Fibroblast of villous mesenchyme (primary cell): ENCODE data around the gene PGRMC2. TPM values are rescaled to one million over a fixed set of nuclear protein-coding genes. Genes with fewer than 3 reads are reported as not detected.

Experiments
- DNase-seq: peaks from one replicate; pipeline ENCODE4 v3.0.0-alpha.2; 2010; ENCODE audit warnings: low read depth
- H3K4me3 ChIP-seq: 2 replicates; pipeline ENCODE4 v1.5.1; 2011; ENCODE audit warnings: low read depth, mild to moderate bottlenecking, low read length
- CTCF ChIP-seq: IDR thresholded peaks from 2 replicates; pipeline ENCODE4 v1.5.1; 2012; ENCODE audit warnings: low read depth, mild to moderate bottlenecking, low read length; ENCODE audit not compliant: insufficient read depth
- total RNA-seq: library from RNA; depleted of rRNA; stranded (reverse); fragments of >200 nt; gene quantifications from 2 replicates; pipeline ENCODE4 v1.2.3, GENCODE V29; 2012

The PGRMC2 gene
- total RNA-seq, 1 donor, result 60.5 TPM

GRCh38 chr4:128241981-128242380 is 45.6 kb downstream of the PGRMC2 start:
- no peak overlapping the region for H3K4me3 ChIP-seq
- no peak for TF ChIP-seq CTCF
- no peak for DNase-seq

GRCh38 chr4:128241425-128241913 is 46.1 kb downstream of the PGRMC2 start:
- peak; percentile 95 for DNase-seq
- TF ChIP-seq CTCF, result no peak
- H3K4me3 ChIP-seq, result no peak overlapping the region

- no peak overlapping the region for H3K4me3 ChIP-seq
Observed at GRCh38 chr4:128241019-128241418, 46.6 kb downstream of the PGRMC2 start.

GRCh38 chr4:128234836-128235235 is 52.8 kb downstream of the PGRMC2 start:
- H3K4me3 ChIP-seq, result no peak overlapping the region
- DNase-seq, result no peak
- no peak for TF ChIP-seq CTCF

More at GRCh38 chr4:128241019-128241418, 46.6 kb downstream of the PGRMC2 start:
- DNase-seq, result no peak
- no peak for TF ChIP-seq CTCF

GRCh38 chr4:128232719-128233118 is 54.9 kb downstream of the PGRMC2 start:
- no peak overlapping the region for H3K4me3 ChIP-seq
- no peak for TF ChIP-seq CTCF
- DNase-seq, result no peak

- no peak overlapping the region for H3K4me3 ChIP-seq
- TF ChIP-seq CTCF, result no peak
- peak; percentile 64 for DNase-seq
Observed at GRCh38 chr4:128228845-128229795, 58.5 kb downstream of the PGRMC2 start.
